Tongue (tissue), 2 donors: ENCODE data around the gene SLC9A3. TPM values are rescaled to one million over a fixed set of nuclear protein-coding genes. Genes with fewer than 3 reads are reported as not detected.
"Not testable (repeated sequence)": the region's sequence is repeated elsewhere in the genome, so short reads cannot be mapped to it uniquely, and the experiment has no call there.

ENCODE experiments used
- DNase-seq: peaks from one replicate; pipeline ENCODE4 v3.0.0-alpha.2; 2015
- total RNA-seq: library from RNA; depleted of rRNA; stranded (reverse); fragments of >200 nt; gene quantifications from one replicate; pipeline ENCODE4 v1.2.3, GENCODE V29; 2014

The SLC9A3 gene
- total RNA-seq, 1 donor from 2014 or later: 4.3 TPM

- DNase-seq: no peak
These were observed 35.2 kb downstream of the SLC9A3 start for GRCh38 chr5:488744-489688.

GRCh38 chr5:488241-488640 lies 36.0 kb downstream of the SLC9A3 start:
- DNase-seq: no peak

DNA sequence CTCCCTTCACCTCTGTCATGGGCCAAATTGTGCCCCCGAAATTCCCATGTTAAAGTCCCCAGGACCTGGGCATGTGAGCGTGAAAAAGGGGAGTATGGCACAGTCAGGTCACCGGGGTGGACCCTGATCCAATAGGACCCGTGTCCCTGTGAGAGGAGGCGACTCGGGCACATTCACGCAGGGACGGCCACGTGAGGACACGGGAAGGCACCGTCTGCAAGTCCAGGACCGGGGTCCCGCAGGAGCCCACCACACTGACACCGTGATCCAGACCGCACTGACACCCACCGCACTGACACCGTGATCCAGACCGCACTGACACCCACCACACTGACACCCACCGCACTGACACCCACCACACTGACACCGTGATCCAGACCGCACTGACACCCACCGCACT lies 37.7 kb downstream of the SLC9A3 start:
- DNase-seq: not testable (repeated sequence)

GRCh38 chr5:485946-486491 lies 38.2 kb downstream of the SLC9A3 start:
- no peak for DNase-seq

DNA sequence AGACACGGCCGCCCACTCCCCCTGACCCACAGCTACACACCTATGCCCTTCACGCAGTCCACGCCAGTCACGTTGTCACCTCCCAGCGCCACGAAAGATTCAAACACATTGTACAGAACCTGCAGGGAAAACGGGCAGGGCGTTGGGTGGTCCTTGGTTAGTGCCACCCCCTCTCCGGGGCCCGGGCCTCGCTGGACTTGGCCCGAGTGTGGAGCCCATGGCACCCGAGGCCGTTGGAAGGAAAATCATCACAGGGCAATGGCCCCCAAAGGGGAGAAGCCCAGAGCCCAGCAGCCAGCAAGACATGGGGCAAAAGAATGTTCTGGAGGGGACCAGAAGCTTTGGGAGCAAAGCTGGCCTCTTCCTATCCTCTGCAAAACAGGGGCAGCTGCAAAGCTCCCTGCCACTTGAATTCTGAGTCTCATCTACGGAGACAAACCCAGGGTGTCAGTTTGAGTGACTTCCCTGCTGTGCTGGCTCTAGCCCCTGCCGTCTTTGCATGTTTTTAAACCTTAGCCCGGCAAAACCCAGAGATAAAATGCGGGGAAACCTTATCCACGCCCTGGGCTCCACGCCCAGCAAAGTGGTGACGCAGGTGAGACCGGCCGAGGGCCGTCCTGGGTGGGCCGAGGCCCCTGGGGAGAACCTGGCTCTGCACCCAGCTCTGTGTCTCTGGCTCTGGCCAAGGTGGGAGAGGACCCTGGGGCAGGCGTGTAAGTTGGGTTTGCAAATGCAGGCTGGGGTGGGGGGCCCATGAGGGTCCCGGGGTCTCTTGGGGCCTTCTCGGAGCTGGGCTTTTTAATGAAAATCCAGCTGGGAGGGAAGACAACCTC lies 38.9 kb downstream of the SLC9A3 start:
- peak; percentile 37 for DNase-seq

GRCh38 chr5:484556-484955 lies 39.7 kb downstream of the SLC9A3 start:
- no peak for DNase-seq

DNA sequence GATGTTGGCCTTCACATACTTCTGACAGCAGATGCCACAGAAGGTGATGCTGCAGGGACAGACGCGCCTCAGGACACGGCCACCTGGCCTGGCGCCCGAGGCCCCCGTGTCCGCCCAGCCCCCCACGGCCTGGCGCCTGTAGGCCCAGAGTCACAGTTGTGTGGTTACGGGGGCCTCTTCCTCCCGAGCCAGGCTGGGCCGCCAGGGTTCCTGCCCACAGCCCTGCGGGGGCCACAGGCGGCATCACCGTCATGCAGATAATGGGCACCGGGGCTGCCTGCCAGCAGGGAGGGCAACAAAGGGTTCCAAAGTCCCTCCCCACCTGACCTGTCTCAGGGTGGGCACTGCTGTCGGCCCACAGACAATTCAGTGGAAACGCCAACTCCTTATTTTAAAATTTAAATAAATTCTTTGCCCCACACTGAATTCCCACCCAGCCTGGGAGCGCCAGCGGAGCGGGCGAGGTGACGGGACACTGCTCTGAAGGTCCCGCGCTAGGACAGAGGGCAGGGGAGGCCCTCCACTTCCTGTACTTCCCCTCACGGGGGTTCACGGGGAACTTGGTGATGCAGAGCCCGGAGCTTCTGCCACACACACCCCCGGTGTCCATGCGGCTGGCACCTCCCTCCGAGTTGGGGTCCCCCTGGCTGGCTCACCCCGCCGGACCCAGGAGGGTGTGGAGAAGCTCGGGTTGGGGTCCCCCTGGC lies 40.7 kb downstream of the SLC9A3 start:
- no peak for DNase-seq

DNA sequence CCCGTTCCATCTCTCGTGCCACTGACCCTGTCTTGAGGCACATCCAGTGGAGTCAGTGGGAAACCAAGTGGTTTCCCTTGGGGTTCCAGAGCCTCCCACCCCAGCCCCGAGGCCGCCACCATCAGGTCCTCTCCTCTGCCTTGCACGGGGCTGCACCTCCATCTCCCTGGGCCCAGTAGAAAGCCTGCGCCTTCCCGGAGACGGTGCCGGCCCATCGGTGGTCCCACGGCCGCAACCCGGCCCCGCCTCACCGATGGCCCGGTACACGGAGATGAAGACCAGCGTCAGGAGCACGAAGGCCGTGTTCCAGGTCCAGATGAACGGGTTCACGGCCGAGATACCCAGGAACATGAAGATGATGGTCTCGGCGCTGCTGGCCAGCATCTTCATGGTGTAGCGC lies 41.2 kb downstream of the SLC9A3 start:
- DNase-seq: no peak

DNA sequence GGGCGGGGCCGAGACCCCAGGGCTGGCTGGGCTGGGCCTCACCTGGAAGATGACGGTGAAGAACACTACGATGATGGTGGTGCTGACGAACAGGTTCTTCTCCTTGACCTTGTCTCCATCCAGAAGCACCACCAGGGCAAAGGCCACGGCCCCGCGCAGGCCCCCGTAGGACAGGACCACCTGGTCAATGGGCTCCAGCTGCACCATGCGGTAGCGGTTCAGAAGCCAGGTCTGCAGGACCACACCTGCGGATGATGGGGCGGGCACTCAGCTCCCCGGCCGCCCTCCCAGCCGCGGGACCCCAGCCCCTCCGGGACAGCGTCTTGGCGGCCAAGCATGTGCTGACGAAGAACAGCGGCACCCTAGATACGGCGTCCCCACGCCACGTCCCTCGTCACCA lies 41.7 kb downstream of the SLC9A3 start:
- no peak for DNase-seq

DNA sequence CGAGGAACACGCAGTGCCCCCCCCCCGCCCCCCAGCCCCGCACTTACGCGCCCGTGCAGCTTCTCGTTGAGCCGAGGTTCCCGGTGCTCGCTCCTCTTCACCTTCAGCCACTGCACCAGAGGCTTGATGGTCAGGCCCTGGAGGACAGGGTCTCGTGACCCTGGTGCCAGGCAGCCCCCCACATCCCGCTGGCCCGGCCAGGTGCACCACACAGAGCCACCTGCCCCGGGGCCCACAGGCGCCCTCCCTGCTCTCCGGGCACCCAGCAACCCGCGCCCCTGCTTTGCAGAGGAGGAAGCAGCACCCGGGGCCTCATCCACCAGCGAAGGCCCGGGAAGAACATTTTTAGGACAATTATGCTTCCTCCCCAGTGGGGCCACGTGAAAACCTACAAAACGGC lies 42.2 kb downstream of the SLC9A3 start:
- DNase-seq: no peak

- no peak for DNase-seq
These were observed 42.9 kb downstream of the SLC9A3 start for GRCh38 chr5:481347-481746.

- no peak for DNase-seq
These were observed 44.5 kb downstream of the SLC9A3 start for GRCh38 chr5:479566-480319.

DNA sequence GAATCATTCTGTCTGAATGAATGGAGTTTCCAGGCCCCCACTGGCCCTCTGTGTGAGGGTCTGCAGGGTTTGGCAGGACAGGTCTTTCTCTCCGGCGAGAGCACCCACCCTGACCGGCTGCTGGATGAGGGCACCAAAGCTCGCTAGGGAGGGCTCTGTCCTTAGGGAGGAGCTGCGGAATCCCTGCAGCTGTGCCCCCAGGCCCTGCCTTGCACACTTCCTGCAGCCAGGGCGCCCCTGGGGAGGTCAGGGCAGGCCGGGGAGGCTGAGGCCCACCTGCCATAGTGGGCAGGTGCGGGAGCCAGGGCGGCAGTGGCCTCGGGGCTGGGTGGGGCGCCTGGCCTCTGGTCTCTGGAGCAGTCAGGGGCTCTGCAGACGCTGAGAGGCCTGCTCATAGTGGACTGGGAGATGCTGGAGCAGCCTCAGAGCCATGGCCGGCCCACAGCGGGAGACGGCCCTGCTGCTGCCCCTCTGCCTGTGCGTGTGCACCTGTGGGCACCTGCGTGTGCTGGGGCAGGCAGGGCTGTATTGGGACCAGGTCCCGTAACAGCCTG lies 45.2 kb downstream of the SLC9A3 start:
- no peak for DNase-seq

DNA sequence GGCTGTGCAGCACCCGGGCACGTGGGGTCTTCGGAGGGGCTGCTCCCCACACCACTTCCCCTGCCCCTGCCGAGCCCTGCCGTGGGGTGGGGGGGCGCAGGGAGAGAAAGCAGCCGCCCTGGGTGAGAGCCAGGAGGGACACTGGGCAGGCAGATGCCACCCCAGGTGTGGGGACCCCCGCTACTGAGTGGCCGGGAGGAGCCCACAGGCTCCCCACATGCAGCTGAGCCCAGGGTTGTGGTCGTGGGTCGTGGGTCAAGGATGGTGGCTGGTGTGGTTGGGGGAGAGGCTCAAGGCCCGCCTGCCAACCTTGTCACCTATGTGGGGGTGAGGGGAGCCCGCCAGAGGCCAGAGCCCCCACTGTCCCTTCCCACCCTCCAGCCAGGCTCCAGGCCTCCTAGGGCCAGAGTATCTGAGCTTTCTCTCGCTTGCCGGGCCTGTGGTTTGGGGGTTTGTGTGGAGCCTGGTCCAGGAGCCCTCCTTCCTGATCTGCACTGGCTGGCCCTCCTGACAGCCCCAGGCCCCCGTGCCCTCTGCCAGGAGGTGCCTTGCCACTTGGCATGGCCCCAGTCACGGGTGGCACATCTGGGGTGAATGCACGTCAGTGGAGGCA lies 45.8 kb downstream of the SLC9A3 start:
- no peak for DNase-seq

DNA sequence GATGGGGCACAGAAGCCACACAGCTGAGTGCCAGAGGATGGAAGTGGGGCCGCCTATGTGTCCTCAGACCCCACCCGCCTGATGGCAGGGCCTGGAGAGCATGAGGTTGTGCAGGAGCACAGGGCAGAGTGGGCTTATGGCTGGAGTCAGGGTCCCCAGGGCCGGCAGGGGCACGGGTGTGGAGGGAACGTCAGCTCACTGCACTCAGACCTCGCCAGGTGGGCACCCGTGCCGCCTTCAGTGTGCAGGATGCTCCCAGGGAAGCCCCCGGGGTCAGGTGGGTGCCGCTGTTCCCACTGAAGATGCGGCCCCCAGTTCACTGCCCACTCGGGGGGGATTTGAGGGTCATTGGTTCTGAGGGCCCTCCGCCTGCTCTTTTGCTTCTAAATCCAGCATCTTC lies 46.4 kb downstream of the SLC9A3 start:
- DNase-seq: no peak

- DNase-seq: no peak
These were observed 47.0 kb downstream of the SLC9A3 start for GRCh38 chr5:477247-477646.

DNA sequence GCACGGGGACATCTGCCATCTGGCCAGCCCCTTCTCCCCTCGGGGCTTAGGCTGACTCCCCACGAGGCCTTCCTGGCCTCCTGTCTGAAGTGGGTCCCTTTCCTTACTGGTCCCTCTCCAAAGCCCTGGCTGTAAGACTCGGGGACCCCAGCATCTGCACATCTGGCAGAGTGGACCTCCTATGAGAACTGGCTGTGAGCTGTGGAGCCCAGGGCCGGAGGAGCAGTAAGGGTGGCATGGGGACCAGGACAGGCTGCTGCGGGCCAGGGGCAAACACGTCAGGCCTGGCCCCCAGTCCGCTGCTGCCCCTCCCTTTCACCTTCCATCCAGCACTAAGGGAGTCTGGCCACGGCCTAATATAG lies 47.5 kb downstream of the SLC9A3 start:
- DNase-seq: no peak

GRCh38 chr5:476102-476813 lies 48.0 kb downstream of the SLC9A3 start:
- no peak for DNase-seq

- no peak for DNase-seq
These were observed 48.5 kb downstream of the SLC9A3 start for GRCh38 chr5:475704-476101.
